MCF 10A (cell line): ENCODE results near the gene GRIA1. TPM values are rescaled to one million over a fixed set of nuclear protein-coding genes. Genes with fewer than 3 reads are reported as not detected.

ENCODE experiments used
- BruUV-seq: library from RNA; stranded (reverse); fragments of 400-500 nt; replicated peaks from 2 replicates; lab custom pipeline; 2021; lab: Mats Ljungman, UMichigan
- CTCF ChIA-PET: fragments of 300-600 bp; sonication (Branson Sonifier 250); formaldehyde crosslinking; extraction: SDS; loops from one replicate; lab custom pipeline; 2021; ENCODE audit warnings: antibody characterized with exemption, inconsistent platforms; lab: Yijun Ruan, JAX
- POLR2A ChIA-PET: fragments of 300-600, 350-650 bp; sonication (Branson Sonifier 250); formaldehyde crosslinking; extraction: SDS; loops from one replicate; lab custom pipeline; 2020; ENCODE audit warnings: antibody characterized with exemption, inconsistent platforms; lab: Yijun Ruan, JAX
- DNase-seq: peaks from one replicate; pipeline ENCODE4 v3.0.0-alpha.2; 2018; ENCODE audit not compliant: unreplicated experiment
- H3K27ac Mint-ChIP-seq: one replicate; pipeline ENCODE4 v1.8.0; 2022; ENCODE audit warnings: mild to moderate bottlenecking, low read depth, mixed read lengths; ENCODE audit not compliant: unreplicated experiment
- H3K27me3 Mint-ChIP-seq: one replicate; pipeline ENCODE4 v1.8.0; 2022; ENCODE audit warnings: mixed read lengths; ENCODE audit not compliant: insufficient read depth, unreplicated experiment
- H3K36me3 Mint-ChIP-seq: one replicate; pipeline ENCODE4 v1.8.0; 2022; ENCODE audit warnings: mild to moderate bottlenecking, moderate library complexity, mixed read lengths; ENCODE audit not compliant: insufficient read depth, unreplicated experiment
- H3K4me1 Mint-ChIP-seq: one replicate; pipeline ENCODE4 v1.8.0; 2022; ENCODE audit warnings: mixed read lengths; ENCODE audit not compliant: insufficient read depth, unreplicated experiment
- H3K4me3 Mint-ChIP-seq: one replicate; pipeline ENCODE4 v1.8.0; 2022; ENCODE audit warnings: mild to moderate bottlenecking, moderate library complexity, mixed read lengths; ENCODE audit not compliant: unreplicated experiment
- H3K9me3 Mint-ChIP-seq: one replicate; pipeline ENCODE4 v1.8.0; 2022; ENCODE audit warnings: mixed read lengths; ENCODE audit not compliant: unreplicated experiment
- intact Hi-C: fragments of 100-400 bp; cut with micrococcal nuclease; formaldehyde crosslinking; loops from 2 replicates; pipeline ENCODE4 v1.14.1; 2022
- total RNA-seq: library from RNA; stranded (reverse); gene quantifications from 2 replicates; pipeline ENCODE4 v1.2.3, GENCODE V29; 2022
- TF ChIP-seq, protein P1 (sequence below): fragments of 200-600 bp; IDR thresholded peaks from one replicate; pipeline ENCODE4 v1.8.0; 2022; ENCODE audit warnings: antibody characterized with exemption, mild to moderate bottlenecking; ENCODE audit not compliant: unreplicated experiment

The GRIA1 gene
- total RNA-seq, 1 experiment from 2014 or later, result not detected

DNA sequence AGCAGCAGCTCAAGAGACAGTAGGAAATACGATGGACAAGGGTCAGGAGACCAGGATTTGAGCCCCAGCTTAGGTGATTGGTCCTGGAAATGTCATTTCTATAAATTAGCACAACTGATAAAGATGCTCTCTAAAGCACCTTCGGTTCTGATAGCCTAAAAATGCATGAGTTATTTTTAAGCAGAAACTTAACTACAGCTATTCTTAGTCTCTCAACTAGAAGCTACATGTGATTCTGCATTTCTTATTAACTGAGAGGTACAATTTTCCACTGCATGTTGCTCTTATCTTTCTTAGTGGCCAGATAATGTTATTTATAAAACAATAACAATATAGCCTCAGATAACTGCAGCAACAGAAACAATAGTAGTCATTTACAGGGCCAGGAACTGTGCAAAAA, 136.4 kb downstream of the GRIA1 start:
- intact Hi-C loops, result loop anchor here (5.0 kb wide), 1 partner anchor 60 kb away; no protein-coding TSS in a partner anchor

GRCh38 chr5:153629027-153629895, 138.8 kb downstream of the GRIA1 start:
- no peak overlapping the region for H3K27ac Mint-ChIP-seq
- peaks cover 11% of the 10 kb centered on the region for H3K4me1 Mint-ChIP-seq
- H3K27me3 Mint-ChIP-seq, result no peaks in the 10 kb centered on the region
- no peaks in the 10 kb centered on the region for H3K36me3 Mint-ChIP-seq
- ChIA-PET POLR2A (interaction anchor here (0.5 to 1.5 kb wide), 5 partner anchors 10 to 595 kb away, joined by 3 to 7 read pairs (median 3); no protein-coding TSS in a partner anchor), CTCF (interaction anchor here (0.6 to 3.0 kb wide), 10 partner anchors 10 to 1813 kb away, joined by 3 to 25 read pairs (median 4); no protein-coding TSS in a partner anchor)
- DNase-seq, result peak; percentile 96
- no TSS peak for BruUV-seq
- intact Hi-C loops, result loop anchor here (1.0 to 5.0 kb wide), 4 partner anchors 62 to 336 kb away; no protein-coding TSS in a partner anchor
- TF ChIP-seq, protein P1, sequence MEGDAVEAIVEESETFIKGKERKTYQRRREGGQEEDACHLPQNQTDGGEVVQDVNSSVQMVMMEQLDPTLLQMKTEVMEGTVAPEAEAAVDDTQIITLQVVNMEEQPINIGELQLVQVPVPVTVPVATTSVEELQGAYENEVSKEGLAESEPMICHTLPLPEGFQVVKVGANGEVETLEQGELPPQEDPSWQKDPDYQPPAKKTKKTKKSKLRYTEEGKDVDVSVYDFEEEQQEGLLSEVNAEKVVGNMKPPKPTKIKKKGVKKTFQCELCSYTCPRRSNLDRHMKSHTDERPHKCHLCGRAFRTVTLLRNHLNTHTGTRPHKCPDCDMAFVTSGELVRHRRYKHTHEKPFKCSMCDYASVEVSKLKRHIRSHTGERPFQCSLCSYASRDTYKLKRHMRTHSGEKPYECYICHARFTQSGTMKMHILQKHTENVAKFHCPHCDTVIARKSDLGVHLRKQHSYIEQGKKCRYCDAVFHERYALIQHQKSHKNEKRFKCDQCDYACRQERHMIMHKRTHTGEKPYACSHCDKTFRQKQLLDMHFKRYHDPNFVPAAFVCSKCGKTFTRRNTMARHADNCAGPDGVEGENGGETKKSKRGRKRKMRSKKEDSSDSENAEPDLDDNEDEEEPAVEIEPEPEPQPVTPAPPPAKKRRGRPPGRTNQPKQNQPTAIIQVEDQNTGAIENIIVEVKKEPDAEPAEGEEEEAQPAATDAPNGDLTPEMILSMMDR, result peak; percentile 56
- no peak overlapping the region for H3K4me3 Mint-ChIP-seq
- no peaks in the 10 kb centered on the region for H3K9me3 Mint-ChIP-seq

More for the DNA sequence above, 136.4 kb downstream of the GRIA1 start:
- BruUV-seq, result no TSS peak
- no peaks in the 10 kb centered on the region for H3K9me3 Mint-ChIP-seq
- POLR2A ChIA-PET, result no interaction called here
- no peak for DNase-seq
- TF ChIP-seq, protein P1, result no peak
- no peak overlapping the region for H3K27ac Mint-ChIP-seq
- no peak overlapping the region for H3K4me3 Mint-ChIP-seq
- peaks cover 12% of the 10 kb centered on the region for H3K4me1 Mint-ChIP-seq
- CTCF ChIA-PET, result no interaction called here
- no peaks in the 10 kb centered on the region for H3K27me3 Mint-ChIP-seq
- no peaks in the 10 kb centered on the region for H3K36me3 Mint-ChIP-seq

GRCh38 chr5:153630546-153630945, 140.1 kb downstream of the GRIA1 start:
- H3K4me1 Mint-ChIP-seq, result peaks cover 10% of the 10 kb centered on the region
- ChIA-PET CTCF (interaction anchor here (0.7 to 3.0 kb wide), 6 partner anchors 8 to 135 kb away, joined by 3 to 25 read pairs (median 4); no protein-coding TSS in a partner anchor), POLR2A (interaction anchor here (1.5 kb wide), 1 partner anchor 8 kb away, joined by 7 read pairs; no protein-coding TSS in a partner anchor)
- H3K4me3 Mint-ChIP-seq, result no peak overlapping the region
- BruUV-seq, result no TSS peak
- H3K27ac Mint-ChIP-seq, result no peak overlapping the region
- no peak for DNase-seq
- H3K9me3 Mint-ChIP-seq, result no peaks in the 10 kb centered on the region
- no peaks in the 10 kb centered on the region for H3K27me3 Mint-ChIP-seq
- H3K36me3 Mint-ChIP-seq, result no peaks in the 10 kb centered on the region
- intact Hi-C loops, result no loop called here
- TF ChIP-seq, protein P1, result no peak

- Mint-ChIP-seq H3K4me3 (no peak overlapping the region), H3K27me3 (no peaks in the 10 kb centered on the region), H3K27ac (no peak overlapping the region), H3K36me3 (no peaks in the 10 kb centered on the region), H3K4me1 (peaks cover 10% of the 10 kb centered on the region), H3K9me3 (no peaks in the 10 kb centered on the region)
- DNase-seq, result peak; percentile 52
- POLR2A ChIA-PET, result interaction anchor here (0.6 kb wide), 1 partner anchor 481 kb away, joined by 3 read pairs; no protein-coding TSS in a partner anchor
- intact Hi-C loops, result no loop called here
- CTCF ChIA-PET, result interaction anchor here (0.7 to 0.8 kb wide), 2 partner anchors 332 to 363 kb away, joined by 3 to 5 read pairs; no protein-coding TSS in a partner anchor
- no TSS peak for BruUV-seq
- TF ChIP-seq, protein P1, result no peak
Measured at GRCh38 chr5:153632748-153633290, 142.3 kb downstream of the GRIA1 start.
